Femur (tissue), 1 donor: Measurements from ENCODE around the gene MEF2A.
A peak's percentile ranks its signal among the peaks of the same experiment; 100 is the strongest.
"Not testable (repeated sequence)": the region's sequence is repeated elsewhere in the genome, so short reads cannot be mapped to it uniquely, and the experiment has no call there.

Experiments used
- DNase-seq: peaks from one replicate; pipeline ENCODE4 v3.0.0-alpha.2; 2017

Gene MEF2A

GRCh38 chr15:99732751-99733267 lies 167.0 kb downstream of the MEF2A start:
- DNase-seq: no peak

GRCh38 chr15:99733268-99734039 lies 167.7 kb downstream of the MEF2A start, which contains the start of gene LYSMD4:
TSS of gene LYSMD4 (minus strand) at chr15:99733437. CDS start at chr15:99731999, 1,438 bp downstream.
- DNase-seq: peak; percentile 99

DNA sequence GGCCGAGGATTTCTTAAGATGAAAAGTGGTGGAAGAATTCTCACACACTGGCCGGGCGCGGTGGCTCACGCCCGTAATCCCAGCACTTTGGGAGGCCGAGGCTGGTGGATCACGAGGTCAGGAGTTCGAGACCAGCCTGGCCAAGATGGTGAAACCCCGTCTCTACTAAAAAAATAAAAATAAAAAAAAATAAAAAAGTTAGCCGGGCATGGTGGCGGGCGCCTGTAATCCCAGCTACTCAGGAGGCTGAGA lies 168.2 kb downstream of the MEF2A start:
- DNase-seq: not testable (repeated sequence)

- DNase-seq: no peak
Measured at GRCh38 chr15:99734575-99734974, 168.8 kb downstream of the MEF2A start.

DNA sequence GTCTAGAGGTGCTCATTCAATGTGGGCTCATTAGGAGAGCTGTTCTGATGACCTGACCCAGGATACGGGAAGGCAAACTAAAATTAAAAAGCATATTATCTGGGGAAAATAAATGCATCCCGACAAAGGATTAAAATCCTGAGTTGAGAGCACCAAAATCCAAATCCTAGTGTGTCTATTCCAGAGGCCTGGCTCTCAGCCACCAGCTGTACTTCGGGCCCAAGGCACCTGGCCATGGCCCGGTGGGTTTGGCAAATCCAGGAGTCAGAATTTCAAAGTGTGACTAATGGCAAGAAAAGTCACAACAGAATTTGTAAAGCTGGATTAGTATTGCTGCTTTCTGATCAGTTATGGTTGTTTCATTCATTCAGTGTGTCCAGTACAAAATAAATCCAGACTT lies 170.1 kb downstream of the MEF2A start:
- DNase-seq: no peak

DNA sequence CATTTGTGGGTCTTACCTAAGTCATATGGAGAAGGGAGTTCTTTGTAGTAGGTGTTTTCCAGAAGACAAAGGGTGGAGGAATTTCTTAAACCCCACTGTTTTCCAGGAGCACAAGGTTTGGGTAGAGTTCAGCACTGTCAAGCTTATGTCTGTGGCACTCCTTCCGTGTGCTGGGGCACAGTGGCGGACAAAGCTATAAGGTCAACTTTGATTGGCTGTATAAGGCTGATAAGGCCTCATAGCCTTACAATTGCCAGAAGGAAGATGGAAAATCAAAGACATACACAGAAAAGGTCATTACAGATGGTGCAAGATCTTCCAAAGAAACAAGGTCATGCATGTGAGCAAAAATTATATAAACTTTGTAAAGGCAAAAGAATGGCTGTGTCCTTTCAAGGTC lies 170.9 kb downstream of the MEF2A start:
- DNase-seq: no peak

- DNase-seq: no peak
Measured at GRCh38 chr15:99738021-99738847, 172.4 kb downstream of the MEF2A start.

- DNase-seq: no peak
Measured at GRCh38 chr15:99741835-99742234, 176.1 kb downstream of the MEF2A start.

- no peak for DNase-seq
Measured at GRCh38 chr15:99744142-99744541, 178.4 kb downstream of the MEF2A start.

- DNase-seq: no peak
Measured at GRCh38 chr15:99745370-99746086, 179.7 kb downstream of the MEF2A start.

GRCh38 chr15:99749386-99749785 lies 183.6 kb downstream of the MEF2A start:
- DNase-seq: no peak

- DNase-seq: not testable (repeated sequence)
Measured at GRCh38 chr15:99750326-99750725, 184.5 kb downstream of the MEF2A start.

- no peak for DNase-seq
Measured at GRCh38 chr15:99752556-99752955, 186.8 kb downstream of the MEF2A start.

- no peak for DNase-seq
Measured at GRCh38 chr15:99753066-99753465, 187.3 kb downstream of the MEF2A start.

GRCh38 chr15:99755692-99756409 lies 190.1 kb downstream of the MEF2A start:
- DNase-seq: peak; percentile 49

GRCh38 chr15:99762288-99762687 lies 196.5 kb downstream of the MEF2A start:
- DNase-seq: no peak

DNA sequence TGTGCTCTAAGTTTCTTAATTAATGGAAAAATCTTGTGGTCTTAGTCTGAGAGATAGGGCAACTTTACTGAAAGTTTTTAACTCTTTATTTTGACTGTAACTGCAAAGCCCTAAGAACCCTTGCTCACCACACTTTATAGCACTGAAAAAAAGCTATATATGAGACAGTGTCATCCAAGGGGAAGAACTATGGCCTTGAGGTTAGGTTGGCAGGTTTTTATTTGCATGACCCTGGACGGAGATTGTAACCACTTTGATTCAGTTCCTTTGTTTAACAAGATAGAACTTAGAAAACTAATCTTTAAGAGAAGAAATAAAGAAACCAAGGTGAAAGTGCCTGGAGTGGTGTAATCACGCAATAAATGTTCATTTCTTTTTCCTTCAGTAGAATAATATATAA lies 198.0 kb downstream of the MEF2A start:
- no peak for DNase-seq

DNA sequence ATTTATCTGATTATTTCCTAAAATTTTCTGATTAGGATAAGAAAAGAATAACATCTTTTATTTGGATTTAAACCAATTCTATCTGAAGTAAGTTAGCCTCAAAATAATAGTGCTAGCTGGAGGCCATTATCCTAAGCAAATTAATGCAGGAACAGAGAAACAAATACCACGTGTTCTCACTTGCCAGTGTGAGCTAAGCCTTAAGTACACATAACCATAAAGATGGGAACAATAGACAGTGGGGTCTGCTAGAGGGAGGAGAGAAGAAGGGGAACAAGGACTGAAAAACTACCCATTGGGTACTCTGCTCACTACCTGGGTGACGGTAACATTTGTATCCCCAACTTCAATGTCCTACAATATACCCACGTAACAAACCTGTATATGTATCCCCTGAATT lies 198.7 kb downstream of the MEF2A start:
- no peak for DNase-seq
